Measurements from ENCODE around the gene SERAC1.

Gene SERAC1

GRCh38 chr6:158068893-158069799, 98.9 kb downstream of the SERAC1 start:
- Mint-ChIP-seq H3K4me1 (ENCODE audit: low read depth) (peaks cover 27% of the 10 kb centered on the region), H3K27ac (peak overlapping the region; percentile 64), H3K4me3 (peak overlapping the region; percentile 12), H3K9me3 (no peaks in the 10 kb centered on the region), H3K27me3 (ENCODE audit: low read depth) (no peaks in the 10 kb centered on the region), H3K36me3 (ENCODE audit: low read depth) (peaks cover 32% of the 10 kb centered on the region)

DNA sequence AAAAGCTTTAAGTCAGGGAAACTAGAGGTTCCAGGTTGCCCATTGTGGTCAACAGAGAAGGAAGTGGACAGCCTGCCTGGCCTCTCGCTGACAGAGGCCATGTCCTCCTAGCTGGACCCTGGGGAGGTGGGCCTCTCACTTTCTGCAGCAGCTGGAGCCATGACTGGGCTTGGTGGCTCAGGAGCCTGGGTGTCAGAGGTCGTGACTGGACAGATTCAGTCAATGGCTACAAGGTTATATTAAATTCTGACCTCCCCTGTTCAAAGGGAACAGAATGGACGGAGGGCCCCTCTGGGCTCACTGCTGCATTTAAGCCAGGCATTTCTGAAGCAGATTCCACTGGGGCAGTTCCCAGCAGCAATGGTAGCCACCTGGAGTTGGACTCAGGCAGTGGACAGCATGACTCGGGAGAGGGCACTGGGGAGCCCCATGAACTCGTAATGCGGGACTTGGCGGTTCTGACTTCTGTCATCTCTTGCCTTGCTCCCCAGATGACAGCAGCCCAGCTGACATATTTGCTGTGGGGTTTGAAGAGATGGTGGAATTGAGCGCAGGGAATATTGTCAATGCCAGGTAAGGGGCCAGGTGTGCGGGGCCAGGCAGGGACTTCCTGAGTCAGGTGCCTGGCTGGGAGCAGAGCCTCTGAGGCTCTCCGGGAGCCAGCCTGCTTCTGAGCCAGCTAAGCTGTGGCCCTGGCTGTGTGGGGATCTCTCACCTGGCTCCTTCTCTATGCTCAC, 99.7 kb downstream of the SERAC1 start:
- H3K4me3 Mint-ChIP-seq: no peak overlapping the region
- H3K4me1 Mint-ChIP-seq (ENCODE audit: low read depth): peaks cover 27% of the 10 kb centered on the region
- no peaks in the 10 kb centered on the region for H3K9me3 Mint-ChIP-seq
- H3K27ac Mint-ChIP-seq: peak overlapping the region; percentile 64
- H3K27me3 Mint-ChIP-seq (ENCODE audit: low read depth): no peaks in the 10 kb centered on the region
- peaks cover 34% of the 10 kb centered on the region for H3K36me3 Mint-ChIP-seq (ENCODE audit: low read depth)

GRCh38 chr6:158067436-158068015, 100.5 kb downstream of the SERAC1 start:
- H3K36me3 Mint-ChIP-seq (ENCODE audit: low read depth): peaks cover 34% of the 10 kb centered on the region
- no peaks in the 10 kb centered on the region for H3K27me3 Mint-ChIP-seq (ENCODE audit: low read depth)
- H3K4me3 Mint-ChIP-seq: no peak overlapping the region
- no peaks in the 10 kb centered on the region for H3K9me3 Mint-ChIP-seq
- peaks cover 27% of the 10 kb centered on the region for H3K4me1 Mint-ChIP-seq (ENCODE audit: low read depth)
- H3K27ac Mint-ChIP-seq: peak overlapping the region; percentile 9

DNA sequence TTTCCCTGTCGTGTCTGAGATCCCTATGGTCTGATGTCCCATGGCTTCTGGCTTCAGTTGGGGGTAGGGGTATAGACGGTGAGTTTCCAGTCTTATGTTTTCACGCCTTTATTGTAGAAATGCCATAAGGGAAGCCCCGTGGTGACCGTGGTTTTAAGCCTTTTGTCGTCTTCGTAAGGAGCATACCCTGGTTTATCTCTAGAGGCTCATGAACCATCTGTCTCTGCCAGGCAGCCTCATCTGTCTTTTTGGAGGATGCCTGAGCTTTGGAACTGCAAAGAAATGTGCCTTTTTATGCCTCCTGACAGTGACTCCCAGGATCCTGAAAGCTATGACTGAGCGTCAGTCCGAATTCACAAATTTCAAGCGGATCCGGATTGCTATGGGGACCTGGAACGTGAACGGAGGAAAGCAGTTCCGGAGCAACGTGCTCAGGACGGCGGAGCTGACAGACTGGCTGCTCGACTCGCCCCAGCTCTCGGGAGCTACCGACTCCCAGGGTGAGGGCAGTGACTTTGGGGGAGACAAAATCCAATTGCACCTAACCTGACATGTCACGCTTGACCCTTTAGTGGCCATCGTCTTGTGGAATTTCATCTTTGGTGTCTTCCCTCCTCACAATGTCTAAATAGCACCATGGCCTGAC, 101.8 kb downstream of the SERAC1 start:
- Mint-ChIP-seq H3K27me3 (ENCODE audit: low read depth) (no peaks in the 10 kb centered on the region), H3K9me3 (no peaks in the 10 kb centered on the region), H3K4me3 (no peak overlapping the region), H3K36me3 (ENCODE audit: low read depth) (peaks cover 28% of the 10 kb centered on the region), H3K4me1 (ENCODE audit: low read depth) (peaks cover 22% of the 10 kb centered on the region), H3K27ac (no peak overlapping the region)

- H3K9me3 Mint-ChIP-seq: no peaks in the 10 kb centered on the region
- no peak overlapping the region for H3K27ac Mint-ChIP-seq
- no peaks in the 10 kb centered on the region for H3K27me3 Mint-ChIP-seq (ENCODE audit: low read depth)
- H3K36me3 Mint-ChIP-seq (ENCODE audit: low read depth): peaks cover 23% of the 10 kb centered on the region
- peaks cover 27% of the 10 kb centered on the region for H3K4me1 Mint-ChIP-seq (ENCODE audit: low read depth)
- H3K4me3 Mint-ChIP-seq: no peak overlapping the region
Observed at GRCh38 chr6:158064725-158065251, 103.3 kb downstream of the SERAC1 start.

GRCh38 chr6:158063736-158064135, 104.3 kb downstream of the SERAC1 start:
- Mint-ChIP-seq H3K27me3 (ENCODE audit: low read depth) (no peaks in the 10 kb centered on the region), H3K4me3 (no peak overlapping the region), H3K9me3 (no peaks in the 10 kb centered on the region), H3K36me3 (ENCODE audit: low read depth) (peaks cover 20% of the 10 kb centered on the region), H3K4me1 (ENCODE audit: low read depth) (peaks cover 17% of the 10 kb centered on the region), H3K27ac (no peak overlapping the region)

GRCh38 chr6:158061709-158062461, 106.2 kb downstream of the SERAC1 start:
- no peak overlapping the region for H3K27ac Mint-ChIP-seq
- H3K36me3 Mint-ChIP-seq (ENCODE audit: low read depth): peaks cover 21% of the 10 kb centered on the region
- no peaks in the 10 kb centered on the region for H3K27me3 Mint-ChIP-seq (ENCODE audit: low read depth)
- peaks cover 21% of the 10 kb centered on the region for H3K4me1 Mint-ChIP-seq (ENCODE audit: low read depth)
- H3K9me3 Mint-ChIP-seq: no peaks in the 10 kb centered on the region
- H3K4me3 Mint-ChIP-seq: no peak overlapping the region

GRCh38 chr6:158061361-158061708, 106.7 kb downstream of the SERAC1 start:
- H3K9me3 Mint-ChIP-seq: no peaks in the 10 kb centered on the region
- peaks cover 20% of the 10 kb centered on the region for H3K36me3 Mint-ChIP-seq (ENCODE audit: low read depth)
- H3K4me1 Mint-ChIP-seq (ENCODE audit: low read depth): peaks cover 25% of the 10 kb centered on the region
- no peak overlapping the region for H3K27ac Mint-ChIP-seq
- H3K4me3 Mint-ChIP-seq: no peak overlapping the region
- no peaks in the 10 kb centered on the region for H3K27me3 Mint-ChIP-seq (ENCODE audit: low read depth)

DNA sequence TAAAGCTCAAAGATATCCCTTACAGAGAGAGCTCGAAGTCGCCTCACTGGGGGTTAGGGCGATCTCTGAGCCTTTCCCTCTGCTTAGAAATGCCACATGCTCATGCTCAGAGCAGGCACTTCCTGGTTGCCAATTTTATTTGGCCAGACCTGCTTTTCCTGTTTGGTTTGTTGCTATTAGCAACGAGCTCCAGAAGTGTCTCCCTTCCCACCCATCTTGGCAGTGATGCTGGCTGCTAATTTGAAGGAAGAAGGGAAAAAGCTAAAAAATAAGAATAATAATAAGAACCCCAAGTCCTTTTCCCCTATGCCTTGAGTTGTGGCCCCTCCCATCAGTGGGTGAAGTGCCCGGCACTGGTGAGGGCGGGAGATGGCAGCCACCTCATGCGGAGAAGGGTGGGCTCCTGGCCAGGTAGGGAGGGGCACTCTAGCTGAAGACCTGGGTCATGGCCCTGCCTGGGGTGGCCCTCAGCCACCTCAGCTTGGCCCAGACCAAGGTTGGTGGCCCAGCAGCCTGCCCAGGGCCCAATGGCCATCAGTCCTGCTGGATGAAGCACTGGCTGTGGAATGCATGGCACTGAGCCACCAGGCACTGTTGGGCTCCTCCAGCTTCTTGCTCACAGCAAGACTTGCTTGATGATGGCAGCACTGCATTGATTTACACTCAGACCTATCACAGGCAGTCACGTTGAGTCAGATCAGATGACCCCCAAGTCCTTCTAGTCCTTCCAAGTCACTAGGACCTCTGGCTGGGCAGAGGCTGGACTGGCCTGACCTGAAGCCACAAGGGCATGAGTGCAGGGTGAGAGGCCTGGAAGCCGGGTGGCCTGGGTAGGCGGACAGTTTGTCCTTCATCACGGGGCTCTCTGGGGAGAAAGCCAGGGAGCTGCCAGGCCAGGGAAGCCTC, 107.4 kb downstream of the SERAC1 start:
- H3K4me1 Mint-ChIP-seq (ENCODE audit: low read depth): peaks cover 31% of the 10 kb centered on the region
- no peaks in the 10 kb centered on the region for H3K9me3 Mint-ChIP-seq
- H3K36me3 Mint-ChIP-seq (ENCODE audit: low read depth): peaks cover 19% of the 10 kb centered on the region
- no peak overlapping the region for H3K4me3 Mint-ChIP-seq
- H3K27me3 Mint-ChIP-seq (ENCODE audit: low read depth): no peaks in the 10 kb centered on the region
- peak overlapping the region; percentile 77 for H3K27ac Mint-ChIP-seq
